IMR-90 (cell line): ENCODE results near the gene ANKRD30BL. TPM values are rescaled to one million over a fixed set of nuclear protein-coding genes. Genes with fewer than 3 reads are reported as not detected.
"Not testable (repeated sequence)": the region's sequence is repeated elsewhere in the genome, so short reads cannot be mapped to it uniquely, and the experiment has no call there.

Experiments
- ATAC-seq: fragments of 200-7000 bp; cut with Tn5 transposase; 2 replicates; pipeline ENCODE4 v1.9.1; 2020; ENCODE audit warnings: low read depth, mild to moderate bottlenecking, moderate library complexity
- BruUV-seq: library from RNA; stranded (reverse); fragments of 400-500 nt; replicated peaks from 2 replicates; lab custom pipeline; 2021; lab: Mats Ljungman, UMichigan
- CTCF ChIA-PET: fragments of 300-600 bp; formaldehyde crosslinking; extraction: SDS; loops from one replicate; lab custom pipeline; 2021; ENCODE audit warnings: antibody characterized with exemption; lab: Yijun Ruan, JAX
- POLR2A ChIA-PET: fragments of 300-600 bp; sonication (Branson Sonifier 250); formaldehyde crosslinking; loops from one replicate; lab custom pipeline; 2022; ENCODE audit warnings: antibody characterized with exemption; ENCODE audit not compliant: unreplicated experiment; lab: Charles Lee
- DNase-seq: peaks from one replicate; pipeline ENCODE4 v3.0.0; 2013
- H2AFZ ChIP-seq: replicated peaks from 2 replicates; pipeline ENCODE3; 2013; ENCODE audit warnings: low read length, mild to moderate bottlenecking; ENCODE audit not compliant: poor library complexity
- H2AK5ac ChIP-seq: 2 replicates; pipeline ENCODE4 v1.6.1; 2013; ENCODE audit warnings: low read depth, low read length, inconsistent platforms
- H2AK9ac ChIP-seq: replicated peaks from 2 replicates; pipeline ENCODE3; 2013; ENCODE audit warnings: mild to moderate bottlenecking, low read depth, low read length, moderate library complexity; ENCODE audit not compliant: poor library complexity
- H2BK120ac ChIP-seq: 2 replicates; pipeline ENCODE4 v1.6.1; 2013; ENCODE audit warnings: low read depth, low read length, inconsistent platforms
- H2BK15ac ChIP-seq: 3 replicates; pipeline ENCODE4 v1.6.1; 2013; ENCODE audit warnings: low read depth, low read length, inconsistent platforms
- H2BK20ac ChIP-seq: 2 replicates; pipeline ENCODE4 v1.6.1; 2013; ENCODE audit warnings: low read depth, mild to moderate bottlenecking, inconsistent platforms, low read length, moderate library complexity
- H2BK5ac ChIP-seq: 2 replicates; pipeline ENCODE4 v1.6.1; 2013; ENCODE audit warnings: mild to moderate bottlenecking, low read depth, low read length, inconsistent platforms; ENCODE audit not compliant: poor library complexity, severe bottlenecking
- H3K14ac ChIP-seq: replicated peaks from 2 replicates; pipeline ENCODE4 v1.6.1; 2013; ENCODE audit warnings: low read depth, low read length, inconsistent platforms
- H3K18ac ChIP-seq: 2 replicates; pipeline ENCODE4 v1.6.1; 2013; ENCODE audit warnings: low read depth, low read length, control low read depth
- H3K23ac ChIP-seq: 2 replicates; pipeline ENCODE4 v1.6.1; 2013; ENCODE audit warnings: low read depth, low read length, inconsistent platforms
- H3K27ac ChIP-seq: 2 replicates; pipeline ENCODE4 v1.5.1; 2013; ENCODE audit warnings: mild to moderate bottlenecking, control low read depth, low read length; ENCODE audit not compliant: insufficient read depth
- H3K27me3 ChIP-seq: 2 replicates; pipeline ENCODE4 v1.6.1; 2013; ENCODE audit warnings: low read length; ENCODE audit not compliant: control insufficient read depth, insufficient read depth
- H3K36me3 ChIP-seq: 2 replicates; pipeline ENCODE4 v1.6.1; 2013; ENCODE audit warnings: low read length, mixed read lengths; ENCODE audit not compliant: control insufficient read depth, insufficient read depth
- H3K4ac ChIP-seq: 2 replicates; pipeline ENCODE4 v1.6.1; 2013; ENCODE audit warnings: low read depth, low read length, inconsistent platforms
- H3K4me1 ChIP-seq: 2 replicates; pipeline ENCODE4 v1.6.1; 2013; ENCODE audit warnings: low read length, mixed read lengths; ENCODE audit not compliant: control insufficient read depth, insufficient read depth
- H3K4me2 ChIP-seq: 2 replicates; pipeline ENCODE4 v1.6.1; 2013; ENCODE audit warnings: low read depth, mild to moderate bottlenecking, control low read depth, low read length, moderate library complexity
- H3K4me3 ChIP-seq: 2 replicates; pipeline ENCODE4 v1.5.1; 2013; ENCODE audit warnings: low read depth, mild to moderate bottlenecking, control low read depth, low read length, moderate library complexity; ENCODE audit not compliant: insufficient read depth
- H3K56ac ChIP-seq: 2 replicates; pipeline ENCODE4 v1.6.1; 2013; ENCODE audit warnings: low read length, inconsistent platforms; ENCODE audit not compliant: insufficient read depth; ENCODE audit errors: extremely low read depth
- H3K79me1 ChIP-seq, 2 experiments: 2 replicates each; pipeline ENCODE4 v1.6.1; 2013; ENCODE audit warnings: low read length in 2 of 2, inconsistent platforms in 1 of 2, low read depth in 1 of 2
- H3K9ac ChIP-seq: 2 replicates; pipeline ENCODE4 v1.6.1; 2013; ENCODE audit warnings: low read depth, low read length, control low read depth
- H3K9me1 ChIP-seq: 2 replicates; pipeline ENCODE4 v1.6.1; 2013; ENCODE audit warnings: low read length, inconsistent platforms; ENCODE audit not compliant: insufficient read depth
- H3K9me3 ChIP-seq: 2 replicates; pipeline ENCODE4 v1.6.1; 2013; ENCODE audit warnings: low read length; ENCODE audit not compliant: control insufficient read depth, insufficient read depth
- H4K20me1 ChIP-seq: 2 replicates; pipeline ENCODE4 v1.6.1; 2013; ENCODE audit warnings: low read length, inconsistent platforms; ENCODE audit not compliant: insufficient read depth
- H4K5ac ChIP-seq: 2 replicates; pipeline ENCODE4 v1.6.1; 2013; ENCODE audit warnings: mild to moderate bottlenecking, low read depth, low read length, control low read depth
- H4K8ac ChIP-seq, 2 experiments: 2 replicates each; pipeline ENCODE4 v1.6.1; 2013; ENCODE audit warnings: low read depth in 2 of 2, low read length in 2 of 2, control low read depth in 1 of 2, inconsistent platforms in 1 of 2
- H4K91ac ChIP-seq: 2 replicates; pipeline ENCODE4 v1.6.1; 2013; ENCODE audit warnings: low read depth, low read length, inconsistent platforms; ENCODE audit not compliant: insufficient read depth
- WGBS, 2 experiments: methylation state at CpG; one replicate each; pipeline versions ENCODE4 v1.1.5 to v1.1.7; 2013; ENCODE audit warnings: missing lambda C conversion rate in 2 of 2; ENCODE audit not compliant: insufficient read length in 1 of 2; ENCODE audit errors: extremely low coverage in 2 of 2; 5-methylcytosine and 5-hydroxymethylcytosine counted together
- dilution Hi-C: fragments of 300-500 bp; cut with HindIII; formaldehyde crosslinking; loops from one replicate; pipeline ENCODE4 v1.14.3; 2018; ENCODE audit warnings: low sequenced_read_pairs; ENCODE audit not compliant: unreplicated experiment
- in situ Hi-C: fragments of 300-500 bp; cut with MboI; formaldehyde crosslinking; loops from 3 replicates; pipeline ENCODE4 v1.14.3; 2019; ENCODE audit warnings: low sequenced_read_pairs, inconsistent platforms, mixed read lengths
- intact Hi-C: fragments of 100-400 bp; cut with micrococcal nuclease; formaldehyde crosslinking; loops from 2 replicates; pipeline ENCODE4 v1.10.0; 2022
- polyA plus RNA-seq, 3 experiments: library from polyadenylated mRNA; depleted of rRNA; stranded (reverse); fragments of >200 nt; gene quantifications; 2 replicates each; pipeline ENCODE4 v1.2.3, GENCODE V29; 2012; ENCODE audit warnings: low replicate concordance in 1 of 3
- total RNA-seq: library from RNA; depleted of rRNA; stranded (reverse); fragments of >200 nt; gene quantifications from 2 replicates; pipeline ENCODE4 v1.2.3, GENCODE V29; 2012

ANKRD30BL gene
- total and polyA plus RNA-seq, 2 of the 4 experiments (the other 2 are of a cell fraction) = not detected

DNA sequence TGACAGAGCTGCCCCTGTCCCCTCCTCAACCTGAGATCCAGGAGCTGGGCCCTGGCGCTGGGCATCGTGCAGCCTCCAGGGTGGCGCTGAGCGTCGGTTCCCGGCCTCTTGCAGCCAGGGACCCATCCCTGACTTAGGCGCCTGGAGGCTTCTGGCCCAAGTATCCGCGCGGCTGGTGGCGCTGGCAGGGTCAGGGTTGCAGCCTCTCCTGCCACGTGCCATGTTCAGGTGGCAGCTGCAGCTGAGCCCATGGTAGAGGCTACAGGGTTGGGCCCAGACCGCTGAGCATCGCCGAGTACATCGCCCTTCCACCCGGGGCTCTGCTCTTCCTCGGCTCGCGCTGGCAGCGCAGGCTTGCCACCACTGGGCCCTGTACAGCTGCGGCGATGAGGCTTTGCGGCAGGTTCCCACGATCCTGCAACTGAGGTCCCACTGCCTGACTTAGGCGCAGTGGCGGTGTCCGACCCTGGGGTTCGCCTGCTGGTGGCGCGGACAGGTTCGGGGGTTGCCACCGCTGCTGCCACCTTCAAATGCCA lies 441 bp upstream of the ANKRD30BL start:
- H3K27ac ChIP-seq, H2BK5ac ChIP-seq, H2AK5ac ChIP-seq, H3K9ac ChIP-seq, H4K5ac ChIP-seq, ATAC-seq, H3K9me1 ChIP-seq, DNase-seq, H2AK9ac ChIP-seq, in situ Hi-C loops, CTCF ChIA-PET, H3K14ac ChIP-seq, H3K4ac ChIP-seq, H2AFZ ChIP-seq, H3K4me2 ChIP-seq, H4K91ac ChIP-seq, H4K20me1 ChIP-seq, H3K18ac ChIP-seq, H2BK15ac ChIP-seq, H3K56ac ChIP-seq, H3K9me3 ChIP-seq, intact Hi-C loops, BruUV-seq, H2BK120ac ChIP-seq, H3K36me3 ChIP-seq, H3K23ac ChIP-seq, H2BK20ac ChIP-seq, H3K4me3 ChIP-seq, H4K8ac ChIP-seq, H3K4me1 ChIP-seq, dilution Hi-C loops, POLR2A ChIA-PET, H3K79me1 ChIP-seq, H3K27me3 ChIP-seq: not testable (repeated sequence)
- WGBS, 2 experiments = 73% methylated on average over 4 of the region's 33 CpGs; no CpG with 5 or more reads in 1 of the 2 experiments
